ENCODE results near the gene LRMDA. TPM values are rescaled to one million over a fixed set of nuclear protein-coding genes. Genes with fewer than 3 reads are reported as not detected.

Gene LRMDA
- total RNA-seq, 2 donors from 2014 or later = 12.2 to 25.4 TPM

- TF ChIP-seq POLR2A (IDR thresholded peaks at IDR 0.05) = no peak
- 57% methylated on average over 5 of the region's 5 CpGs for WGBS, 2 donors
- Histone ChIP-seq H3K4me3 (no peak overlapping the region), H3K4me1 (peaks cover 13% of the 10 kb centered on the region), H3K9me3 (no peaks in the 10 kb centered on the region), H3K27me3 (no peaks in the 10 kb centered on the region), H3K36me3 (replicated peaks in 1 of 2; ENCODE audit: insufficient read depth in 1 of 2, low read depth in 2 of 2) (no peaks in the 10 kb centered on the region), H3K27ac (no peak overlapping the region)
- intact Hi-C loops (cut with DNase I) = no loop called here
- ATAC-seq (no peak), DNase-seq (peak in 1 of 4 donors; percentile 13)
These were observed 257.3 kb downstream of the LRMDA start for GRCh38 chr10:75688506-75689300.

GRCh38 chr10:75693489-75693888, 262.1 kb downstream of the LRMDA start:
- Histone ChIP-seq H3K27ac (no peak overlapping the region), H3K9me3 (no peaks in the 10 kb centered on the region), H3K27me3 (no peaks in the 10 kb centered on the region), H3K4me1 (peaks cover 9% of the 10 kb centered on the region), H3K4me3 (no peak overlapping the region), H3K36me3 (replicated peaks in 1 of 2; ENCODE audit: insufficient read depth in 1 of 2, low read depth in 2 of 2) (no peaks in the 10 kb centered on the region)
- DNase-seq (no peak), ATAC-seq (no peak)
- intact Hi-C loops (cut with DNase I) = no loop called here
- no peak for TF ChIP-seq POLR2A (IDR thresholded peaks at IDR 0.05)
- TF ChIP-seq CTCF (IDR thresholded peaks at IDR 0.05) = no peak
- WGBS, 2 donors = 87 to 89% methylated on average over 6 of the region's 6 CpGs

- Histone ChIP-seq H3K36me3 (replicated peaks in 1 of 2; ENCODE audit: insufficient read depth in 1 of 2, low read depth in 2 of 2) (no peaks in the 10 kb centered on the region), H3K9me3 (no peaks in the 10 kb centered on the region), H3K27ac (no peak overlapping the region), H3K4me3 (no peak overlapping the region), H3K27me3 (no peaks in the 10 kb centered on the region), H3K4me1 (peaks cover 2% of the 10 kb centered on the region)
- TF ChIP-seq POLR2A (IDR thresholded peaks at IDR 0.05) (no peak), CTCF (IDR thresholded peaks at IDR 0.05) (no peak)
- ATAC-seq (no peak), DNase-seq (no peak)
- 86 to 87% methylated on average over 3 of the region's 3 CpGs for WGBS, 2 donors
- intact Hi-C loops (cut with DNase I) = no loop called here
These were observed 262.8 kb downstream of the LRMDA start for GRCh38 chr10:75694269-75694668.

GRCh38 chr10:75694790-75695189, 263.4 kb downstream of the LRMDA start:
- Histone ChIP-seq H3K27me3 (no peaks in the 10 kb centered on the region), H3K4me3 (no peak overlapping the region), H3K27ac (no peak overlapping the region), H3K4me1 (no peaks in the 10 kb centered on the region), H3K36me3 (replicated peaks in 1 of 2; ENCODE audit: insufficient read depth in 1 of 2, low read depth in 2 of 2) (no peaks in the 10 kb centered on the region), H3K9me3 (no peaks in the 10 kb centered on the region)
- TF ChIP-seq POLR2A (IDR thresholded peaks at IDR 0.05) (no peak), CTCF (IDR thresholded peaks at IDR 0.05) (no peak)
- intact Hi-C loops (cut with DNase I) = no loop called here
- 97 to 100% methylated on average over 3 of the region's 3 CpGs for WGBS, 2 donors
- ATAC-seq = no peak
- DNase-seq = no peak

GRCh38 chr10:75695994-75696393, 264.6 kb downstream of the LRMDA start:
- ATAC-seq = no peak
- WGBS, 2 donors = 95 to 97% methylated on average over 2 of the region's 2 CpGs
- intact Hi-C loops (cut with DNase I) = no loop called here

More at GRCh38 chr10:75695994-75696393, 264.6 kb downstream of the LRMDA start:
- TF ChIP-seq POLR2A (IDR thresholded peaks at IDR 0.05) (no peak), CTCF (IDR thresholded peaks at IDR 0.05) (no peak)
- Histone ChIP-seq H3K4me1 (no peaks in the 10 kb centered on the region), H3K36me3 (replicated peaks in 1 of 2; ENCODE audit: insufficient read depth in 1 of 2, low read depth in 2 of 2) (no peaks in the 10 kb centered on the region), H3K27me3 (no peaks in the 10 kb centered on the region), H3K9me3 (no peaks in the 10 kb centered on the region), H3K4me3 (no peak overlapping the region), H3K27ac (no peak overlapping the region)
- no peak for DNase-seq

Data from body of pancreas (tissue), 4 donors.